ENCODE data around the gene DLK1.

DLK1 gene

DNA sequence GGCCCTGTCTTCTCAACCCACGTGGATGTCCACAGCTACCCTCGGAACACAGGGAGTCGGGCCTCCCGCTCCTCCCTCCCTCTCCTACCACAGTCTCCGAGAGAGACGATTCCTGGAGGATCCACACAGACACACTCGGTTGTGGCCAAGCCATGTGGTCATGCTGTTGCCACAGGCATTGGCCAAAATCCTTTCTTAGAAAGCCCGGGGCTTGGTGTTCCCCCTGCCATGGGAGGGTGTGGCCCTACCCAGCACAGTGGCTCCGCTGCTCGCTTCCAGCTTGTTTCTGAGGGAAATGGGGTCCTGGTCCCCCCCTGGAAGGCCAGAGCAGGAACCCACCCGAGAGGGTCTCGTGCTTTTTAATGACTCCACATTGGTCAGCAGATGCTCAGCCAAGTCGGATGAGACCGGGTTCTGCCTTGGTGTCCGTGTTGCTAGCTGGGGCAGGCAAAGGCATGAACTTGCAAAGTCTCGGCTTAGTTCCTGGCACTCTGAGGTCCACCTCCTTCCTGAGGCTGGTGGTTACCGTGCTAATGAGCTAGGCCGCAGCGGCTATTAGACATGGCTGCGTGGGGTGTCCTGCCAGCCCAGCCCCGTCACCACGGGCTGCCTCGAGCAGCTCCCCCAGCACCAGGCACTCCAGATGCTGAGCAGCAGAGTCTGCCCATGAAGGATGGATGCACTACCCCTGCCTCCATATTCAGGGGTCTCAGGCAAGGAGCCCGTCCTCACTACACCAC is 52.4 kb downstream of the DLK1 start:
- DNase-seq: no peak

GRCh38 chr14:100779691-100780080 is 53.0 kb downstream of the DLK1 start:
- DNase-seq: no peak

GRCh38 chr14:100780246-100780645 is 53.6 kb downstream of the DLK1 start:
- DNase-seq: no peak

DNA sequence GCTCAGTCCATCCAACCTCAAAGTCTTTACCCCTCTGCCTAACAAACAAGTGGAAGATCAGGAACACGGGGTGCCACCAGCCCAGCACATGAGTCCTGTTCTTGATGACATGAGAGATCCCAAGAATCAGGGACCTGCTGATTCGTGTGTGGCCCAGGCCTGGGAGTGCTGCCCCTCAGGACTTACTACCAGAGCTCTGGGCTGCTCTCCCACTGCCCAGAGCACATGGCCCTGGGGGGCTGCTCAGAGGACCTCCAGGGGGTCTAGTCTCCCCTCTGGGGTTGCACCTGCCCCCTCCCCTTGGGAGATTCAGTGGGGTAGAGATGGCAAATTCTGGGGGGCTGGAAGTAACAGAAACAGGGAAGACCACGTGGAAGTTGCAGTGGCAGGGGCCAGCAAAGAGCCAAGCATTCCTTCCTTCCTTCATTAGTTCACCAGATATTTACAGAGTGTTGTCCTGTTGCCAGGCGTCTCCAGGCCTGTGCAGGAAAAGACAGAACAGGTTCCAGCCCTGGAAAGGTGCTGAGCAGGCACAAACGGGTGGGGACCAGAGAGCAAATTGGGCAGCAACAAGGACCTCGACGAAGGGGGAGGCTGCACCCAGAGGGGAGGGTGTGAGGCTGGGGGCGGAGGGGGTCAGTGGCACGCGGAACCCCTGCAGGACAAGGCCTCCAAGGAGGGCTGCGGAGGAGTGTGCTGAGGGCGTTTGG is 54.1 kb downstream of the DLK1 start:
- DNase-seq: no peak

- no peak for DNase-seq
These were observed 55.3 kb downstream of the DLK1 start for GRCh38 chr14:100781952-100782351.

GRCh38 chr14:100782516-100783320 is 56.0 kb downstream of the DLK1 start:
- DNase-seq: no peak

DNA sequence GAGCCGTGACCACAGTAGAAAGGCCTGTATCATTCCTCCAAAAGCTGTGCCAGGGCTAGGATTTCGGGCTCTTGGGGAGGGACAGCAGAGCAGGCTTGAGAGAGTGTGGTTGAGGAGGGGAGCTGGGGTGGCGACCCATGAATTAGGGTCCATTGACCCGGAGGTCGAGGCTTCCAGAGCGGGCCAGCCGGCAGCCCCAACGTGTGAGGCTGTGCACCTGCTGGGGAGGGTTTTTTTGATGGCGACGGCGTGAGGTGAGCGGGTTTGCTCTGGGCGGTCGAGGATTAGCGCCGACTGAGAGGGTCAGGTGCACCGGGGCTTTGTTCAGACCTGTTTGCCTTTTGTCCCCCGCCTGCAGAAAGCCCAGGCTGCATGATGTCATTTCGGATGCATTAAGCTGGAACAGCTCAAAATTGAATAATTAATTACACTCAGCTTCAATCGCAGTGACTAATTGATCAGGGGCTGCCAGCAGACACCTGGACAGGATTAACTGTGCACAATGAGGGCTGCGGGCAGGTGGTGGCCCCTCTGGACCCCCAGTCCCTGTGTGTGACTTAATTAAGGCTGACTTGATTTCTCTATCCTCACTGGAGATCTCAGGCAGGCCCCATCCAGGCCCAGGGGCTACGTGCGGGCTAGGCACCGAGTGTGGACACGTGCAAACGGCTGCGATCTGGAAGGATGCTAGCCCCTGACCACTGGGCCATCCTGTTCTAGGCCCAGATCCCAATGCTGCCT is 57.1 kb downstream of the DLK1 start:
- peak; percentile 98 for DNase-seq

DNA sequence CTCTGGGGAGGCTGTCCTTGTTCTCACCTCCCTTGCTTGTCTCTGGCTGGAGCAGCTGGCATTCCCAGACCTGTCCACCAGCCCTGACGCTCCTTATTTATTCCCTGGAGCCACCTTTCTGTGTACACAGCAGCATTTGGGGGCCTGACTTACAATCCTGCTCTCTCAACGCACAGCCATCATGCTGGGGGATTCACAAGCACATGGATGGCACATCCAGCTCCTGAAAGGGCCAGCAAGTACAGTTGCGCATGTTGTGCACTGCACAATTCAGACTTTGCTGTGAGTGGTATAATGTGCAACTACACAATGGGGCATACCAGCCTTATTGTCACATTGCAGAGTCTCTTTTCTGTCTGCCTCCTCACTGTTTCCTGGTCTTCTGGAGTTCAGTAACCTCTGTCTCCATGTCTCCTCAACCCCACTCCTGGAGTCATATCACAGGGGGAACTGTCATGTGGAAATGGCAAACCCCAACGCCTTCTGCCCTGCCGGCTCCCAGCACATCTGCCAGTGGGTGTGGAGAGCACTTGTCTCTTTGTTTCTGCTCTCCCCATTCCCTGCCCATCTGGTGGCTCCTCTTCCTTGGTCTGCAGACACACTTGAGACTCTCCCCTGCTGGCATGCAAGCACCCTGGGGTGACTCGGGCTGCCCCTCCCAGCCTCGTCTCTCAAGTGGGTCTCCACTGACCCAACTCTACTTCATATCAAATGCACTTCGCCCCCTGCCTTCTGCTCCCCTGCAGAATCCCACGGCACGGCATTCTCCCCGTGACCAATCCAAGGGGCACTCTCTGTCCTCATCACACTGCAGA is 58.0 kb downstream of the DLK1 start:
- DNase-seq: peak; percentile 100

- no peak for DNase-seq
These were observed 58.6 kb downstream of the DLK1 start for GRCh38 chr14:100785338-100785615.

- no peak for DNase-seq
These were observed 58.9 kb downstream of the DLK1 start for GRCh38 chr14:100785626-100786025.

- peak; percentile 3 for DNase-seq
These were observed 59.4 kb downstream of the DLK1 start for GRCh38 chr14:100786131-100786530.

GRCh38 chr14:100786576-100787219 is 60.0 kb downstream of the DLK1 start:
- peak; percentile 21 for DNase-seq

- DNase-seq: no peak
These were observed 61.0 kb downstream of the DLK1 start for GRCh38 chr14:100787659-100788058.
